Astrocyte of the spinal cord (primary cell): Measurements from ENCODE around the gene HID1.

Source experiments
- DNase-seq: peaks from one replicate; pipeline ENCODE4 v3.0.0; 2011; ENCODE audit warnings: low read depth, low spot score
- H3K4me3 ChIP-seq: 2 replicates; pipeline ENCODE4 v1.5.1; 2011; ENCODE audit warnings: low read depth, mild to moderate bottlenecking, low read length, moderate library complexity
- CTCF ChIP-seq: IDR thresholded peaks from 2 replicates; pipeline ENCODE4 v1.5.1; 2012; ENCODE audit warnings: low read depth, mild to moderate bottlenecking, low read length, inconsistent platforms
- in situ Hi-C: cut with HindIII; loops from 2 replicates; pipeline ENCODE4 v1.10.0; 2017; ENCODE audit warnings: low sequenced_read_pairs

Gene HID1

GRCh38 chr17:74921026-74921681 lies 51.4 kb downstream of the HID1 start:
- no peak overlapping the region for H3K4me3 ChIP-seq
- in situ Hi-C loops = no loop called here
- no peak for DNase-seq
- no peak for TF ChIP-seq CTCF

- no peak for TF ChIP-seq CTCF
- DNase-seq = no peak
- no peak overlapping the region for H3K4me3 ChIP-seq
- in situ Hi-C loops = no loop called here
Measured at GRCh38 chr17:74920642-74921025, 51.9 kb downstream of the HID1 start.

GRCh38 chr17:74920306-74920620 lies 52.3 kb downstream of the HID1 start:
- in situ Hi-C loops = no loop called here
- no peak for DNase-seq
- H3K4me3 ChIP-seq = no peak overlapping the region
- TF ChIP-seq CTCF = no peak

GRCh38 chr17:74919440-74920305 lies 52.9 kb downstream of the HID1 start:
- no peak overlapping the region for H3K4me3 ChIP-seq
- no peak for DNase-seq
- in situ Hi-C loops = no loop called here
- TF ChIP-seq CTCF = peak; percentile 13

- no peak overlapping the region for H3K4me3 ChIP-seq
- no peak for DNase-seq
- TF ChIP-seq CTCF = no peak
- in situ Hi-C loops = no loop called here
Measured at GRCh38 chr17:74918906-74919305, 53.7 kb downstream of the HID1 start.

- H3K4me3 ChIP-seq = no peak overlapping the region
- no peak for DNase-seq
- no peak for TF ChIP-seq CTCF
- in situ Hi-C loops = no loop called here
Measured at GRCh38 chr17:74917430-74917829, 55.1 kb downstream of the HID1 start.
